Activated CD4-positive, alpha-beta T cell treated with anti-CD3 and anti-CD28 coated beads, Interleukin-2, amount 50 U/mL, for 24 hours (primary cell): ENCODE results near the gene SLC2A6.

Experiments used
- DNase-seq, 2 donors: peaks; one replicate each; pipeline ENCODE4 v3.0.0-alpha.2; 2020; ENCODE audit warnings: low read depth in 1 of 2, low spot score in 1 of 2

The SLC2A6 gene

DNA sequence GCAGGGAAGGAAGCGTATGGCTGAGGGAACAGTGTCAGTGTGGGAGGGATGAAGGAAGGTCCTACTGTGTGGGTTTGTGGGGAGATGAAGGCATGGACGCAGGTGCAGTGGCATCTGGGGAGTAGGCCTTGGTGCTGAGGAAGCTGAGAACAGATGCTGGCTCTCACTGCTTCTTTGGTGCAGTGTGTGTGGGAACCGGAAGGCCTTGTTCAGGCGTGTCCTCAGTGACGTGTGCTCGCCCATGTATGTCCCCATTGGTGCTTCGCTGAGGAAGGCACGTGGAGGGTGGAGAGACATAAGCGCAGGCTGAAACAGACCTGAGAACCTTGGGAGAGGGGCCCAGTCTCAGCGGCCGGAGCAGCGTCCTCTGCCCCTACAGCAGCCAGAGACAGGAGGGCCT lies 38.0 kb downstream of the SLC2A6 start:
- no peak for DNase-seq

- DNase-seq: no peak
These were observed 39.6 kb downstream of the SLC2A6 start for GRCh38 chr9:133439337-133439736.

DNA sequence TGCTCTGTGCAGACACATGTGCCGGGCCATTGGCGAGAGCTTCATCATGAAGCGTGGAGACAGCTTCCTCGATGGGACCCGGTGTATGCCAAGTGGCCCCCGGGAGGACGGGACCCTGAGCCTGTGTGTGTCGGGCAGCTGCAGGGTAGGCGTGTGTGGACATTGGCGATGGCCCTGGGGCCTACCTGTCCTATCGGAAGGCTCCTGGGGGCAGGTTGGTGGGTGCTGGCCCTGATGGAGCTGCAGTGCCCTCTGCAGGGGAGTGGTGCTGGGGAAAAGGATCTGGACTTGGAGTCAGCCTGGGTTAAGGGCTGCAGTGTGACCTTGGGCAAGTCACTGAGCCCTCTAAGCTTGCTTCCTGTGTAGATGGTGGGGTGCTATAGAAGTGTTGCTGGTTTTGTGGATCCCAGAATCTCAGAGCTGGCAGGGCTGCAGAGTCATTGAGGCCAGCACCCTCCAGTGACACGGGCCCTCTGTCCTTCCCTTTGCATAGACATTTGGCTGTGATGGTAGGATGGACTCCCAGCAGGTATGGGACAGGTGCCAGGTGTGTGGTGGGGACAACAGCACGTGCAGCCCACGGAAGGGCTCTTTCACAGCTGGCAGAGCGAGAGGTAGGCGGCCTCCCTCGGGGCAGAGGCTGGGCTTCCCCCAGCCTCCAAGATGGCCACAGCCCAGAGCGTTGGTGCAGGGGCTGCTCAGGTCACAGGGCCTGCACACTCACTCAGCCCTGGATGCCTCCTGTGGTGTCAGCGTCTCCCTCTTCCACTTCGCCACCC lies 41.0 kb downstream of the SLC2A6 start:
- DNase-seq: no peak

DNA sequence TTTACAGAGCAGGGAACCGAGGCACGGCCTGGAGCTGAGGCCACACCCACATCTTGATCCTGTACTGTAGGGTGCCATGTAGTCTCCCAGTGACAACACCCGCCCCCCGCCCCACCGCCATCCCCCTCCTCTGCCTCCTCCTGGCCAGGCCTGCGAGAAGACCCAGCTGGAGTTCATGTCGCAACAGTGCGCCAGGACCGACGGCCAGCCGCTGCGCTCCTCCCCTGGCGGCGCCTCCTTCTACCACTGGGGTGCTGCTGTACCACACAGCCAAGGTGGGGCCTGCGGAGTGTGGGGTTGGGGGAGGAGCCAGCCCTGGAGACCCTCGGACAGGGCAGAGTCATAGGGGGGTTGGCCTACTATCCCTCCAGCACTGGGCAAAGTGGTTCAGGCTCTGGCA lies 42.2 kb downstream of the SLC2A6 start:
- DNase-seq: no peak

- no peak for DNase-seq
These were observed 45.5 kb downstream of the SLC2A6 start for GRCh38 chr9:133433351-133433843.

GRCh38 chr9:133430244-133430643 lies 48.7 kb downstream of the SLC2A6 start:
- no peak for DNase-seq

DNA sequence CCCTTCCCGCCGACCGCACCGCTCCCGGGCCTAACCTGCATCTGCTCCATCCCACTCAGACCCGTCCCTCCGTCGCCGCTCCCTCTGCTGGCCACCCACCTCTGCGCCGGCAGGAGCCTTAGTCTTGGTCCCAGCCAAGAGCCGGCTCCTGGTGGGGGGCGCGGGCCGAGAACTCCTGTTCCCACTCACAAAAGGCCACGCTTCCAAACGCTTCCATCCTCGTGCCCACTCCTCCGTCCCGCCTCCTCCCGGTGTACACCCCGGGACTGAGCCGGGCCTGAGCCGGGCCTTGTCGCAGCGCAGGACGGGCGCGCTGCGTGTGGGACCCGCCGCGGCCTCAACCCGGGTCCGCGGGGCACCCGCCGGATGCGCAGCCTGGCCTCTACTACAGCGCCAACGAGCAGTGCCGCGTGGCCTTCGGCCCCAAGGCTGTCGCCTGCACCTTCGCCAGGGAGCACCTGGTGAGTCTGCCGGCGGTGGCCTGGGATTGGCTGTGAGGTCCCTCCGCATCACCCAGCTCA lies 49.2 kb downstream of the SLC2A6 start:
- no peak for DNase-seq

DNA sequence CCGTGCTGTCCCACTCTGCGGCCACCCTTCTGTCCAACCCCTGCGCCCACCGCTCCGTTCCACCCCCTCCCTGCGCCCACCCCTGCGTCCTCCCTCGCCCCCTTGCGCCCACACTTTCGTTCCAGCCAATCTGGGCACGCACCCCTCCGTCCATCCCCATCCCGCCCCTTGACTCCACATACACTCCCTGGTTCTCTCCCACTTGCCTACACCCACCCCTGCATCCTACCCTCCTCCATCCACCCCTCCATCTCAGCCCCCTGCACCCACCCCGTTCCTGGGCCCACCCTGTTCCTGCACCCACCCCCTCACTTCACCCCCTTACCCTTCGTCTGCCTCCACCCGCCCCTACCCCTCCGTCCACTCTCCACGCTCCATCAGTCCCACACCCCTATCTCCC lies 49.7 kb downstream of the SLC2A6 start:
- DNase-seq: no peak

DNA sequence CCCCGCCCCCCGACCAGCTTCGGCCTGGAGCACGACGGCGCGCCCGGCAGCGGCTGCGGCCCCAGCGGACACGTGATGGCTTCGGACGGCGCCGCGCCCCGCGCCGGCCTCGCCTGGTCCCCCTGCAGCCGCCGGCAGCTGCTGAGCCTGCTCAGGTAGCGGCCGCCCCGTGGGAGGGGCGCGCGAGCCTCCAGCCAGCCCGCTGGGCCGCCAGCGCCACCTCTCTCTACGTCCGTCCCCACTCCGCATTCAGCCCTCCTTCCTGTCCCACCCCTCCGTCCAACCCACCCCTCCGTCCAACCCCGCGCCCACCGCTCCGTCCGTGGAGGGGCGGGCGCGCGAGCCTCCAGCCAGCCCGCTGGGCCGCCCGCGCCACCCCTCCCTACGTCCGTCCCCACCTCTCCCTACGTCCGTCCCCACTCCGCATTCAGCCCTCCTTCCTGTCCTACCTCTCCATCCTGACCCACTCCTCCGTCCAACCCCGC lies 50.2 kb downstream of the SLC2A6 start:
- no peak for DNase-seq

GRCh38 chr9:133427658-133428348 lies 51.1 kb downstream of the SLC2A6 start:
- no peak for DNase-seq

GRCh38 chr9:133426011-133426410 lies 52.9 kb downstream of the SLC2A6 start:
- DNase-seq: no peak

DNA sequence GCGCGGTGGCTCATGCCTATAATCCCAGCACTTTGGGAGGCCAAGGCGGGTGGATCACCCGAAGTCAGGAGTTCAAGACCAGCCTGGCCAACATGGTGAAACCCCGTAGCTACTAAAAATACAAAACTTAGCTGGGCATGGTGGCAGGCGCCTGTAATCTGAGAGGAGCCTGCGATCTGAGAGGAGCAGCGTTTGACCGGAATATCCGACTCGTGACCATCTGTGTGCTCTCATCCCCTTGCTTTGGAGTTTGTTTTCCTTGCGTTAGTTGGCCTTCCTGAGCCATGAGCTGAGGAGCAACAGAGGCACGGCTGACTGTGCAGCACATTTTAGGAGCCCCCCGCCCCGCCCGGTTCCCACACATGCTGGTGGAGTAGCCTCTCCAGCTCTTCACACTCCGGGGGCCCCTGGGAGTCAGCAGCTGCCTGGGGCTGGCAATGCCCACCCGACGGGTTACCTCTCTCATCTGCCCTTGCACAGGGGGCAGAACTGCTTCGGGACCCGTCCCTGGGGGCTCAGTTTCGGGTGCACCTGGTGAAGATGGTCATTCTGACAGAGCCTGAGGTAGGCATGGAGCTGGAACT lies 53.8 kb downstream of the SLC2A6 start:
- no peak for DNase-seq

GRCh38 chr9:133424187-133424586 lies 54.7 kb downstream of the SLC2A6 start:
- no peak for DNase-seq

GRCh38 chr9:133423216-133423615 lies 55.7 kb downstream of the SLC2A6 start:
- no peak for DNase-seq

DNA sequence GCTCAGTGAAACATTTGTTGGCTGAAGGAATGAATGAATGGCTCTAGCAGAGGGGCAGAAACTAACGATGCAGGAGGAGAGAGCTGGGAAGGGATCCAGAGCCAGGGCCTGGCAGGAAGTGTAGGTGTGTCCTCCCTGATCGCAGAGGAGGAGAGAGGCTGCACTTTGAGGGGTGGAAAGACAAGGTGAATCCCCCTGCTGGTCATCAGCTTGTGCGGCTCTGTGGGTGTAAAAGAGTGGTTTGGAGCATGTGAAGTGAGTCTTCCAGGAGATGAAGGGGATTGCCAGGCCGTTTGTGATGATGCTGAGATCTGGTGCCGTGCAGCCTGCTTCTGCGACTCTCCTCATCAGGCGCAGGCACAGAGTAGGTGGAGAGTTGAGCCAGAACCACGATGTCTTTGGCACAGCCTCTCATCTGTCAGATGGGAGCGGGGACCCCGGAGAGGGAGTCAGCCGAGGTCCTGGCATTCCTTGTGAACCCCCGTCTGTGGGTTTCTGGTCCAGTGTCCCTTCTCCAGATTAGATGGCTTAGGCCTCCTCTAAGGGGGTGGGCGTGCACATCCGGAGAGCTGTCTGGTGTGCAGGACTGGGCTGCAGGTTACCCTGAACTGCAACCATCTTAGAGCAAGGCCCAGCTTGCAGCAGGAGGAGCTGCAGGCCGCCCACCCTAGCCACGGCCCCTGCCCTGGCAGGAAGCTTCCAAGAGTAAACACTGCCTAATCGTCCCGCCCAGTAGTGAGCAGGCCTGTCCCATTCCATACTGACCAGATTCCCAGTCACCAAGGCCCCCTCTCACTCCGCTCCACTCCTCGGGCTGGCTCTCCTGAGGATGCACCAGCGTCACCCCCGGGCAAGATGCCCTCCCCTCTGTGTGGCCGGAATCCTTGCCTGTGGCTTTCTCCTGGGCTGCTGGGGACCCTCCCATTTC lies 57.0 kb downstream of the SLC2A6 start, which contains the start of gene ADAMTS13:
TSS of gene ADAMTS13 (plus strand) at position 753 of the 928 bp plus-strand sequence. CDS start at position 830, 77 bp downstream.
- no peak for DNase-seq
